K562 (cell line): Measurements from ENCODE around the gene MAP1LC3A.

Experiments used
- ATF7 ChIP-seq: fragments of 450-650 bp; IDR thresholded peaks from 2 replicates; pipeline ENCODE4 v1.7.1; 2014; ENCODE audit warnings: mild to moderate bottlenecking, moderate library complexity
- CAMTA2 ChIP-seq: fragments of 250-450 bp; sonication (Bioruptor Pico); conservative IDR thresholded peaks from 2 replicates; pipeline ENCODE4 v1.5.1; 2022
- GABPA ChIP-seq: fragments of 200-800 bp; sonication (Bioruptor generic); conservative IDR thresholded peaks from 2 replicates; pipeline ENCODE4 v1.6.1; 2016; ENCODE audit warnings: low read depth, missing genetic modification characterization, missing compliant biosample characterization
- STAT5B ChIP-seq: fragments of 250-450 bp; sonication (Bioruptor Pico); IDR thresholded peaks from 2 replicates; pipeline ENCODE4 v1.8.0; 2021; ENCODE audit warnings: mild to moderate bottlenecking, inconsistent platforms
- ZNF274 ChIP-seq: IDR thresholded peaks from 2 replicates; pipeline ENCODE4 v1.6.1; 2011; ENCODE audit warnings: low read depth, mild to moderate bottlenecking, low read length, moderate library complexity, borderline replicate concordance
- TF ChIP-seq, protein P1 (sequence below): fragments of 450-650 bp; formaldehyde crosslinking; IDR thresholded peaks from 2 replicates; pipeline ENCODE4 v1.4.0; 2020; ENCODE audit warnings: mild to moderate bottlenecking, moderate library complexity
- TF ChIP-seq, protein P2 (sequence below): fragments of 450-650 bp; IDR thresholded peaks from 2 replicates; pipeline ENCODE4 v1.6.1; 2018; ENCODE audit not compliant: partially characterized antibody
- TF ChIP-seq, protein P3 (sequence below), 2 experiments: fragments of 450-650 bp; formaldehyde crosslinking in 1 of 2; IDR thresholded peaks; 2 replicates each; pipeline versions ENCODE4 v1.4.0 to v1.6.1; 2014 to 2020; ENCODE audit warnings: mild to moderate bottlenecking in 2 of 2, borderline replicate concordance in 1 of 2, low read depth in 1 of 2
- TF ChIP-seq, protein P4 (sequence below): sonication (generic); formaldehyde crosslinking; IDR thresholded peaks from 2 replicates; pipeline ENCODE4 v1.8.0; 2022; ENCODE audit warnings: mild to moderate bottlenecking, missing genetic modification reagents, borderline replicate concordance

DNA sequence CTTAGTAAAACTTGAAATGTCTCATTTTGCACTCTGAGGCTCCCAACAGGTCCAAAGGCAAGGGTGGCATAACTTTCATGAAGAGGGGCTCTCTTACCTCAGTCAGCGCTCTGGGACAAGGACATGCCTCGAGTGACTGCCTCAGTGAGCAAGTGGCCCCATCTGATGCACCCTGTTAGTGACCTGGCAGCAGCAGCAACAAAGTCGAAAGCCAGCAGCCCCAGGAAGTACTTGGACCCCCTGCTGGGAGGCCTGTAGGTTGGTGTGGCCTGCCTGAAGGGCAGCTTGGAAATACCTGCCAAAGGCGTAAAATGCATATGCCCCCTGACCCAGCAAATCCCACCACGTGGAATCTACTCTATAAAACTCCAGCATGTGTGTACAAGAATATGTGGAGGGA, 13.2 kb downstream of the MAP1LC3A start:
- TF ChIP-seq, protein P1, sequence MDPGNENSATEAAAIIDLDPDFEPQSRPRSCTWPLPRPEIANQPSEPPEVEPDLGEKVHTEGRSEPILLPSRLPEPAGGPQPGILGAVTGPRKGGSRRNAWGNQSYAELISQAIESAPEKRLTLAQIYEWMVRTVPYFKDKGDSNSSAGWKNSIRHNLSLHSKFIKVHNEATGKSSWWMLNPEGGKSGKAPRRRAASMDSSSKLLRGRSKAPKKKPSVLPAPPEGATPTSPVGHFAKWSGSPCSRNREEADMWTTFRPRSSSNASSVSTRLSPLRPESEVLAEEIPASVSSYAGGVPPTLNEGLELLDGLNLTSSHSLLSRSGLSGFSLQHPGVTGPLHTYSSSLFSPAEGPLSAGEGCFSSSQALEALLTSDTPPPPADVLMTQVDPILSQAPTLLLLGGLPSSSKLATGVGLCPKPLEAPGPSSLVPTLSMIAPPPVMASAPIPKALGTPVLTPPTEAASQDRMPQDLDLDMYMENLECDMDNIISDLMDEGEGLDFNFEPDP = no peak
- TF ChIP-seq CAMTA2 (CRISPR knock-in tag) (no peak), STAT5B (CRISPR knock-in tag) (no peak), ATF7 (no peak), ZNF274 (no peak), GABPA (no peak)
- TF ChIP-seq, protein P2, sequence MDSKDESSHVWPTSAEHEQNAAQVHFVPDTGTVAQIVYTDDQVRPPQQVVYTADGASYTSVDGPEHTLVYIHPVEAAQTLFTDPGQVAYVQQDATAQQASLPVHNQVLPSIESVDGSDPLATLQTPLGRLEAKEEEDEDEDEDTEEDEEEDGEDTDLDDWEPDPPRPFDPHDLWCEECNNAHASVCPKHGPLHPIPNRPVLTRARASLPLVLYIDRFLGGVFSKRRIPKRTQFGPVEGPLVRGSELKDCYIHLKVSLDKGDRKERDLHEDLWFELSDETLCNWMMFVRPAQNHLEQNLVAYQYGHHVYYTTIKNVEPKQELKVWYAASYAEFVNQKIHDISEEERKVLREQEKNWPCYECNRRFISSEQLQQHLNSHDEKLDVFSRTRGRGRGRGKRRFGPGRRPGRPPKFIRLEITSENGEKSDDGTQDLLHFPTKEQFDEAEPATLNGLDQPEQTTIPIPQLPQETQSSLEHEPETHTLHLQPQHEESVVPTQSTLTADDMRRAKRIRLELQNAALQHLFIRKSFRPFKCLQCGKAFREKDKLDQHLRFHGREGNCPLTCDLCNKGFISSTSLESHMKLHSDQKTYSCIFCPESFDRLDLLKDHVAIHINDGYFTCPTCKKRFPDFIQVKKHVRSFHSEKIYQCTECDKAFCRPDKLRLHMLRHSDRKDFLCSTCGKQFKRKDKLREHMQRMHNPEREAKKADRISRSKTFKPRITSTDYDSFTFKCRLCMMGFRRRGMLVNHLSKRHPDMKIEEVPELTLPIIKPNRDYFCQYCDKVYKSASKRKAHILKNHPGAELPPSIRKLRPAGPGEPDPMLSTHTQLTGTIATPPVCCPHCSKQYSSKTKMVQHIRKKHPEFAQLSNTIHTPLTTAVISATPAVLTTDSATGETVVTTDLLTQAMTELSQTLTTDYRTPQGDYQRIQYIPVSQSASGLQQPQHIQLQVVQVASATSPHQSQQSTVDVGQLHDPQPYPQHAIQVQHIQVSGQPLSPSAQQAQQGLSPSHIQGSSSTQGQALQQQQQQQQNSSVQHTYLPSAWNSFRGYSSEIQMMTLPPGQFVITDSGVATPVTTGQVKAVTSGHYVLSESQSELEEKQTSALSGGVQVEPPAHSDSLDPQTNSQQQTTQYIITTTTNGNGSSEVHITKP = no peak
- TF ChIP-seq, protein P3, sequence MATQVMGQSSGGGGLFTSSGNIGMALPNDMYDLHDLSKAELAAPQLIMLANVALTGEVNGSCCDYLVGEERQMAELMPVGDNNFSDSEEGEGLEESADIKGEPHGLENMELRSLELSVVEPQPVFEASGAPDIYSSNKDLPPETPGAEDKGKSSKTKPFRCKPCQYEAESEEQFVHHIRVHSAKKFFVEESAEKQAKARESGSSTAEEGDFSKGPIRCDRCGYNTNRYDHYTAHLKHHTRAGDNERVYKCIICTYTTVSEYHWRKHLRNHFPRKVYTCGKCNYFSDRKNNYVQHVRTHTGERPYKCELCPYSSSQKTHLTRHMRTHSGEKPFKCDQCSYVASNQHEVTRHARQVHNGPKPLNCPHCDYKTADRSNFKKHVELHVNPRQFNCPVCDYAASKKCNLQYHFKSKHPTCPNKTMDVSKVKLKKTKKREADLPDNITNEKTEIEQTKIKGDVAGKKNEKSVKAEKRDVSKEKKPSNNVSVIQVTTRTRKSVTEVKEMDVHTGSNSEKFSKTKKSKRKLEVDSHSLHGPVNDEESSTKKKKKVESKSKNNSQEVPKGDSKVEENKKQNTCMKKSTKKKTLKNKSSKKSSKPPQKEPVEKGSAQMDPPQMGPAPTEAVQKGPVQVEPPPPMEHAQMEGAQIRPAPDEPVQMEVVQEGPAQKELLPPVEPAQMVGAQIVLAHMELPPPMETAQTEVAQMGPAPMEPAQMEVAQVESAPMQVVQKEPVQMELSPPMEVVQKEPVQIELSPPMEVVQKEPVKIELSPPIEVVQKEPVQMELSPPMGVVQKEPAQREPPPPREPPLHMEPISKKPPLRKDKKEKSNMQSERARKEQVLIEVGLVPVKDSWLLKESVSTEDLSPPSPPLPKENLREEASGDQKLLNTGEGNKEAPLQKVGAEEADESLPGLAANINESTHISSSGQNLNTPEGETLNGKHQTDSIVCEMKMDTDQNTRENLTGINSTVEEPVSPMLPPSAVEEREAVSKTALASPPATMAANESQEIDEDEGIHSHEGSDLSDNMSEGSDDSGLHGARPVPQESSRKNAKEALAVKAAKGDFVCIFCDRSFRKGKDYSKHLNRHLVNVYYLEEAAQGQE (IDR thresholded peaks at IDR 0.05; ENCODE audit: borderline replicate concordance) = no peak
- TF ChIP-seq, protein P3 (CRISPR knock-in tag; IDR thresholded peaks at IDR 0.05; ENCODE audit: low read depth) = no peak
- TF ChIP-seq, protein P4, sequence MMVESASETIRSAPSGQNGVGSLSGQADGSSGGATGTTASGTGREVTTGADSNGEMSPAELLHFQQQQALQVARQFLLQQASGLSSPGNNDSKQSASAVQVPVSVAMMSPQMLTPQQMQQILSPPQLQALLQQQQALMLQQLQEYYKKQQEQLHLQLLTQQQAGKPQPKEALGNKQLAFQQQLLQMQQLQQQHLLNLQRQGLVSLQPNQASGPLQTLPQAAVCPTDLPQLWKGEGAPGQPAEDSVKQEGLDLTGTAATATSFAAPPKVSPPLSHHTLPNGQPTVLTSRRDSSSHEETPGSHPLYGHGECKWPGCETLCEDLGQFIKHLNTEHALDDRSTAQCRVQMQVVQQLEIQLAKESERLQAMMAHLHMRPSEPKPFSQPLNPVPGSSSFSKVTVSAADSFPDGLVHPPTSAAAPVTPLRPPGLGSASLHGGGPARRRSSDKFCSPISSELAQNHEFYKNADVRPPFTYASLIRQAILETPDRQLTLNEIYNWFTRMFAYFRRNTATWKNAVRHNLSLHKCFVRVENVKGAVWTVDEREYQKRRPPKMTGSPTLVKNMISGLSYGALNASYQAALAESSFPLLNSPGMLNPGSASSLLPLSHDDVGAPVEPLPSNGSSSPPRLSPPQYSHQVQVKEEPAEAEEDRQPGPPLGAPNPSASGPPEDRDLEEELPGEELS = no peak
